A549 treated with AZD2906 at 1 μM for 4 hours (cell line): ENCODE measurements around the gene SCYGR7. TPM values are rescaled to one million over a fixed set of nuclear protein-coding genes. Genes with fewer than 3 reads are reported as not detected.

Source experiments
- total RNA-seq: library from RNA; stranded (reverse); fragments of 200-300 nt; extraction: Qiagen RNA extraction; gene quantifications from 5 replicates; pipeline ENCODE4 v1.2.3, GENCODE V29; 2022

SCYGR7 gene, protein sequence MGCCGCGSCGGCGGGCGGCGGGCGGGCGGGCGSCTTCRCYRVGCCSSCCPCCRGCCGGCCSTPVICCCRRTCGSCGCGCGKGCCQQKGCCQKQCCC
- not detected in 5 replicates for total RNA-seq

DNA sequence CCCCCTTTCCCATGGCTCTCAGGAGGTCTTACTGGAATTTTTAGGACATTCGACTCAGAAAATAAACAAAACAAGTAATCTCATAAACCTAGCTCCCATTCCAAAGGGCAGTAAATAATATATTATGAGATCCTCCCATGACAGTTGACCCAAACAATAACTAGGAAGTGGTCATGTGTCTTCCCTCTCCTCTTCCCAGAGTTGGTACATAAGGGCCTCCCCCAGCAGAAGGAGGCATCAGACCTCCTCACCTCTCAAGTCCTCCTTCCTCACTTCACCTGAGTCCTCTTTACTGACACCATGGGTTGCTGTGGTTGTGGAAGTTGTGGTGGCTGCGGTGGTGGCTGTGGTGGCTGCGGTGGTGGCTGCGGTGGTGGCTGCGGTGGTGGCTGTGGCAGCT, at the start of gene SCYGR7:
Gene SCYGR7 (plus strand): TSS at position 301 of the 400 bp plus-strand sequence. CDS start 0 bp downstream, at position 301.

DNA sequence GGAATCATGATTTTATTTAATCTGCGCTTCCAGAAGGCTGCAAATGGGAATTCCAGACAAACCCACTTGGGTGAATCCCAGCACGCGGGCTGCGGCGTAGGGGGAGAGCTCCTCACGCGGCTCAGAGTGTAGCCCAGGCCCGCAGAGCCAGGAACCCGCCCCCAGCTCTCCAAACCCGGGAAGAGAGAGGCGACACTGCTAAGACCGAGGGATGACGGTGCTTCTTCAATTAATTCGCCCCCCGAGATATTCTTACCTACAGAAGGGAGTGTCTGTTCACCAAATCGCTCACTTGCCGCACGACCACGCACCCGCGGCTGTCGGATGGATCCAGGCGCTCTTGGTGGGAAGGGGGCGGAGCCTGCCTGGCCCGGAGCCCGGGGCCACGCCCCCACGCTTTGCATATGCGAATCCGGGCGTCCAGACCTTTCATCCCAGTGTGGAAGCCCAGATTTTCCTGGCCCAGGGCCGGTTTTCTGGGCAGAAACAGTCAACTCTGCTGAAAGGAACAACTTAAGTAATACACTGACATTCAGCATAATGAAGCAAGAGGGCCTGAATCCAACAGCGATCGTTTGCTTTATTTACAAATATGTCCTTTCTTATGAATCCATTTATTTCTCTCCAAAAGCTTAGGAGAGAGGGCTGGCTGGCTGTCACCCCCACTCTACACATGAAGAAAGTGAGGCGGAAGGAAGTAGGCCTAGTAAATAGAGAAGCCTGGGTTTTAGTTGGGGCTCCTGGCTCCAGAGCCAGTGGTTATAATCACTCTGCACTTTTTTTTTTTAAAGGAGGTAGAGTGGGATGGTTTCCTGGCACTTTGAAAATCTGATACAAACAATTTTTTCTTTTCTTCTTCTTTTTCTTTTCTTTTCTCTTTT, 10.2 kb upstream of the SCYGR7 start, which contains the start of gene SLC19A3:
Gene SLC19A3 (minus strand): TSS at position 342 of the 881 bp plus-strand sequence. CDS start 15,710 bp downstream, outside the sequence.

DNA sequence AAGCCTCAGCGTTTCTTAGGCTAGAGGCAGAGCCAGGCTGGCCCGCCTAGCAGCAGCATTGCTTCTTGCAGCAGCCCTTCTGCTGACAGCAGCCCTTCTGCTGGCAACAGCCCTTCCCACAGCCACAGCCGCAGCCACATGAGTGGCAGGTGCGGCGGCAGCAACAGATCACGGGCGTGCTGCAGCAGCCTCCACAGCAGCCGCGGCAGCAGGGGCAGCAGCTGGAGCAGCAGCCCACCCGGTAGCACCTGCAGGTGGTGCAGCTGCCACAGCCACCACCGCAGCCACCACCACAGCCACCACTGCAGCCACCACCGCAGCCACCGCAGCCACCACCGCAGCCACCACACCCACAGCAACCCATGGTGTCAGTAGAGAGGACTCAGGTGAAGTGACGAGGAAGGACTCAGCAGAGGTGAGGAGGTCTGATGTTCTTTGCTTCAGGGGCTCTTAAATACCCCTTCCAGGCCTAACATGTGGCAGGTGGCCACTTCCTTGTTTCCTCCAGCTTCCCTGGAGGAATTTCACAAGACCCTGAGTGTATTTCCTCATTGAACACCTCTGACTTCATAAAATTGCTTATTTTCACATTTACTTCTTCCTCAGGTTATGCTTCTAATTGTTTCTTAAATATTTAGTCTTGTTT, 3.6 kb upstream of the SCYGR7 start, which contains the start of gene SCYGR6:
Gene SCYGR6 (minus strand): TSS at position 364 of the 646 bp plus-strand sequence. CDS start 0 bp downstream, at position 364.

GRCh38 chr2:227745594-227745993, 17.5 kb downstream of the SCYGR7 start, which contains the start of gene SCYGR8:
Gene SCYGR8 (plus strand): TSS chr2:227745894. CDS start chr2:227745894, 0 bp downstream.

Other genes with a start within 250 kb of the SCYGR7 start
- gene SCYGR2, start 129.4 kb upstream of the SCYGR7 start, total RNA-seq: not detected in 5 replicates
- gene SCYGR3, start 113.5 kb upstream of the SCYGR7 start, total RNA-seq: not detected in 5 replicates
- gene SCYGR4, start 110.8 kb upstream of the SCYGR7 start, total RNA-seq: not detected in 5 replicates
- gene SCYGR5, start 61.5 kb upstream of the SCYGR7 start, total RNA-seq: not detected in 5 replicates
- gene SLC19A3, start 10.3 kb upstream of the SCYGR7 start, total RNA-seq: 1.6 to 3.1 TPM (median 2.8 TPM) in 5 replicates
- gene SCYGR6, start 3.6 kb upstream of the SCYGR7 start, total RNA-seq: not detected in 5 replicates
- gene SCYGR8, start 17.6 kb downstream of the SCYGR7 start, total RNA-seq: not detected in 5 replicates
- 3.5 to 6.9 TPM (median 5.9 TPM) in 5 replicates for gene CCL20, start 85.5 kb downstream of the SCYGR7 start, total RNA-seq
- 2.1 to 3.4 TPM (median 2.2 TPM) in 5 replicates for gene DAW1, start 143.3 kb downstream of the SCYGR7 start, total RNA-seq